ENCODE measurements around the gene TTLL8.
"Not testable (repeated sequence)": the region's sequence is repeated elsewhere in the genome, so short reads cannot be mapped to it uniquely, and the experiment has no call there.

TTLL8 gene

DNA sequence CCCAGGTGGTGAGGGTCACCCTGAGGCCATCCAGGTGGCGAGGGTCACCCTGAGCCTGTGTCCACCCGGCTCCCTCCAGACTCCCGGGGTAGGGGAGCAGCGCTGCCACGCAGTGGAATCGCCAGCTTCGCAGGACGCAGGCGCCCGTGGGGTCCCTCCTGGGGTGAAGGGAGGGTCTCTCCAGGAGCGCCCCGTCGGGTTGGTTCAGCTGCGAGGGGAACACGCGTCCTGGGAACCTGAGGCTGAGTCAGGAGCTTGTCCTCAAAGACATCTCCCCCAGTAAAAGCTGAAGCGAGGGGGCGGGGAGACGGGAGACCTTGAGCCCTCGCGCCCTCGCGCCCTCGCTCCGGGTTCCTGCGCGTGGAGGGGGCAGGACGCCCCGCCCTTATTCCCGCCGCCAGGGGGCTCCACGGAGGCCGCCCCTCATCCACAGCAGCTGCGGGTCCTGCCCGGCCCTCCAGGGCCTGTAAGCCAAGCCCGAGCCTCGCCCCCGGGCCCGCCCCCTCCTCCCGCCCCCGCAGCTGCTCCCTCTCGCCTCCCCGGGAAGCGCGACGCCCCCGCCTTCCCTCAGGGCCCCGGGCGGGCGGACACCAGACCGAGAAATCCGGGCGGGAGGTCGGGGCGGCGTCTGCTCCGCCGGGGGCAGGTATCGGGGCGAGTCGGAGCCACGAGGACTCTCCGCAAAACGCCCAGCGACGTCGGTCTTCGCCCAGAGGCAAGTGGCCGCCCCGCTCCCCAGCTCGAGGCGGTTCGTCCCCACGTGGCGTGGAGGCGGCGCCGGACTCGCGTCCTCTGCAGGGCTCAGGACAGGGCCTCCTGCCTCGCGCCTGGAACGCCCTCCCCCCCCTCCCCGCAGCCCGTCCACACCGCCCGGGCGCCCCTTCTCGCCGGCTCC lies 74.7 kb downstream of the TTLL8 start:
- DNase-seq (ENCODE audit: low read depth): no peak

DNA sequence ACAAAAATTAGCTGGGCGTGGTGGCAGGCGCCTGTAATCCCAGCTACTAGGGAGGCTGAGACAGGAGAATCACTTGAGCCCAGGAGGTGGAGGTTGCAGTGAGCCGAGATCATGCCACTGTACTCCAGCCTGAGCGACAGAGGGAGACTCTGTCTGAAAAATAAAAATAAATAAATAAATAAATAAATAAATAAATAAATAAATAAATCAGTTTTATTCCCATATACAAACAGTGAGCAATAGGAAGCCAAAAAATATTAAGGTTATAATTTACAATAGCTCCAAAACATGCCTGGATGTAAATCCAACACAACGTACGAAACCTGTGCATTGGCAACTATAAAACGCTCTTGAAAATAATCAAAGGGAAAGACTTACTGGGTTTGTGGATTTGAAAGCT lies 76.3 kb downstream of the TTLL8 start:
- not testable (repeated sequence) for DNase-seq (ENCODE audit: low read depth)

DNA sequence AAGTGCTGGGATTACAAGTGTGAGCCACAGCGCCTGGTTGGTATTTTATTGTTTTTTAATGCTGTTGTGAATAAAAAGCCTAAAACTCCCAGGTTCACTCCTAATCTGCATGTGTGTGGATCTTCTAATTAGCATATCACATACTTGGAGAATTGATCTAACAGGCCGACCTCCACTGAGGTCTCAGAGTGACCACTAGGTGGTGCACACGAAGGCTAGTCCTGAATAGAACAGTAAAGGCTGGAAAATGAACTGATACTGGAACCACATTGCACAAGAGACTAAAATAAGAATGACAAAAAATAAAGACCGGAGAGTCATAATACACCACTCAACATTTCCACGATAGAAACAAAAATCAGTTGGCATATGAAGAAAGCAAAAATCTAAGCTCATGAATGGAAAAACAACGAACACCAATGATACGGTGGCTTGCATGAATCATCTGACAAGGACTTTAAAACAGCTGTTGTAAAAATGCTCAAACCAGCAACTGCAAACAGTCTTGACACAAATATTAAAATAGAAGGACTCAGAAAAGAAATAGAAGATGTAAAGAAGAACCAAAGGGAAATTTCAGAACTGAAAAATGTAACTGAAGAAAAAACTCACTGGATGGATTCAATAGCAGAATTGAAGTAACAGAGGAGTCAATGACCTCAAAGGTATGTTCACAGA lies 78.4 kb downstream of the TTLL8 start:
- no peak for DNase-seq (ENCODE audit: low read depth)

DNA sequence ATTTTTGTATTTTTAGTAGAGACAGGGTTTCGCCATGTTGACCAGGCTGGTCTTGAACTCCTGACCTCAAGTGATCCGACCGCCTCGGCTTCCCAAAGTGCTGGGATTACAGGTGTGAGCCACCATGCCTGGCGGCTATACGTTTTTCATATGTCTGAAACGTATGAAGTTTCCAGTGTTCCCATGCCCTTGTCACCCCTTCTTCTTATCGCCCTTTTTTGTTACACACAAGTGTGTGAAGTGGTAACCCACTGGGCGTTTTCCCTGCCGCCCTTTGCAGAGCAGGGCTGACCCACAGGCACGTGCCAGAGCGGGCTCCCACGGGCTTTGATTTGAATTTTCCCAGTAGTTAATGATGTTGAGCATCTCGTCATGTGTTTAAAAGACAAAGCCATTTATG lies 80.5 kb downstream of the TTLL8 start:
- DNase-seq (ENCODE audit: low read depth): no peak

DNA sequence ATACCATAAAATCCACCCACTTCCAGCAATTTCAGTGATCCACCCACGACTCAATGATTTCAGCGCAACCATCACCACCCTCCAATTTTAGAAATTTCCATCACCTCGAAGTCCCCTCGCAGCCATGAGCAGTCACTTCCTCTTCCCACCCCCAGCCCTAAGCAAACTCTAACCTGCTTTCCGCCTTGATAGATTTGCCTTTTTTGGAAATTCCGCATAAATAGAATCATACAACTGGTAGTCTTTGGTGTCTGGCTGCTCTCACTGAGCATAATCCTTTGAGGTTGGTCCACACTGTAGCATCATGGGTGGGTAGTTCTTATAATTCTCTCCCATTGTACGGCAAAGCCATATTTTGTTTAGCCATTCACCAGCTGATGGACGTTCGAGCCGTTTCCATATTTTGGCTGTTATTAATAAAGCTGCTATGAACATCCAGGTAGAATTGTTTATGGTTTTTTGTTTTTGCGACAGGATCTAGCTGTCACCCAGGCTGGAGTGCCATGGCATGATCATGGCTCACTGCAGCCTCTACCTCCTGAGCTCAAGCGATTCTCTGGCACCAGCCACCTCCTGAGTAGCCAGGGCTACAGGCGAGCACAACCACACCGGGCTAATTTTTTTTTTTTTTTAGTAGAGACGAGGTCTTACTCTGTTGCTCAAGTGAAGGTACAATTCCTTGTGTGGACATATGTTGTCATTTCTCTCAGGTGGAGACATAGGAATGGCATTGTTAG lies 81.5 kb downstream of the TTLL8 start:
- DNase-seq (ENCODE audit: low read depth): no peak

DNA sequence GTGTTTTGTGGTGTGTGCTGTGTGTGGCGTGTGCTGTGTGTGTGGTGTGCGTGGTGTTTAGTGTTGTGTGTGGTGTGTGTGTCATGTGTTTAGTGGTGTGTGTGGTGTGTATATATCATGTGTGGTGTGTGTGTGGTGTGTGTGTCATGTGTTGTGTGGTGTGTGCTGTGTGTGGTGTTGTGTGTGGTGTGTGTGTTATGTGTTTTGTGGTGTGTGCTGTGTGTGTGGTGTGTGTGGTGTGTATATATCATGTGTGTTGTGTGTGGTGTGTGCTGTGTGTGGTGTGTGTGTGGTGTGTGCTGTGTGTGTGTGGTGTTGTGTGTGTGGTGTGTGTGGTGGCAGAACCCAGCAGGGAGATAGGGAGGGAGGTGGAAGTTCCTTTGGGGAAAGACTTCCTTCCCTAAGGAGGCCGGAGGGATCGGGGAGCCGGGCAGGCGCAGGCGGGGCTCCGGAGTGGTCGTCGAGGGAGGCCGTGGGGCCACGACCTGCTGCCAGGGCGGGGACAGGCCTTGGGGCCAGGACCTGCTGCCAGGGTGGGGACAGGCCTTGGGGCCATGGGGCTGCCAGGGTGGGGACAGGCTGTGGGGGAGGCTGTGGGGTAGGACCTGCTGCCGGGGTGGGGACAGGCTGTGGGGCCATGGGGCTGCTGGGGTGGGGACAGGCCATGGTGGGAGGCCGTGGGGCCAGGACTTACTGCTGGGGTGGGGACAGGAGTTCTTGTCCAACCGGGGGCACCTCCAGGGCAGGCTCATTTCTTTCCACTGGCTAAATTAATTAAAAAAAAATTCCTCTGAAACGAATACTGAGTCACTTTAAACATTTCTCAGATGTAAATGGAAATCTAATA lies 82.3 kb downstream of the TTLL8 start:
- no peak for DNase-seq (ENCODE audit: low read depth)

DNA sequence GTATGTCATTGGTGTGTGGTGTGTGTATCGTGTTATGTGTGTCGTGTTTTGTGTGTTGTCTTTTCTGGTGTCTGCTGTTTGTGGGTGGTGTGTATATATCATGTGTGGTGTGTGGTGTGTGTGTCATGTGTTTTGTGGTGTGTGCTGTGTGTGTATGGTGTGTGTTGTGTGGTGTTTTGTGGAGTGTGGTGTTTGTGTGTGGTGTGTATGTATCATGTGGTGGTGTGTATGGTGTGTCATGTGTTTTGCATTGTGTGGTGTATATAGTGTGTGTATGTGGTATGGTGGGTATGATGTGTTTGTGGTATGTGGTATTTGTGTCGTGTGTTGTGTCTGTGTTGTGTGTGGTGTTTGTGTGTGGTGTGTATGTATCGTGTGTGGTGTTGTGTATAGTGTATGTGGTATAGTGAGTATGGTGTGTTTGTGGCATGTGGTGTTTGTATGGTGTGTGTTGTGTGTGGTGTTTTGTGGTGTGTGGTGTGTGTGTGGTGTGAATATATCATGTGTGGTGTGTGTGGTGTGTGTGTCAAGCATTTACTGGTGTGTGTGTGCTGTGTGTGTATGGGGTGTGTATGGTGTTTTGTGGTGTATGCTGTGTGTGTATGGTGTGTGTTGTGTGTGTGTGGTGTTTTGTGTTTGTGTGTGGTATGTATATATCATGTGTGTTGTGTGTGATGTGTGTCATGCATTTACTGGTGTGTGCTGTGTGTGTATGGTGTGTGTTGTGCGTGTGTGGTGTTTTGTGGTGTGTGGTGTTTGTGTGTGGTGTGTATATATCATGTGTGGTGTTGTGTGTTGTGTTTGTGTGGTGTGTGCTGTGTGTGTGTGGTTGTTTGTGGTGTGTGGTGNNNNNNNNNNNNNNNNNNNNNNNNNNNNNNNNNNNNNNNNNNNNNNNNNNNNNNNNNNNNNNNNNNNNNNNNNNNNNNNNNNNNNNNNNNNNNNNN lies 84.8 kb downstream of the TTLL8 start:
- DNase-seq (ENCODE audit: low read depth): no peak

DNA sequence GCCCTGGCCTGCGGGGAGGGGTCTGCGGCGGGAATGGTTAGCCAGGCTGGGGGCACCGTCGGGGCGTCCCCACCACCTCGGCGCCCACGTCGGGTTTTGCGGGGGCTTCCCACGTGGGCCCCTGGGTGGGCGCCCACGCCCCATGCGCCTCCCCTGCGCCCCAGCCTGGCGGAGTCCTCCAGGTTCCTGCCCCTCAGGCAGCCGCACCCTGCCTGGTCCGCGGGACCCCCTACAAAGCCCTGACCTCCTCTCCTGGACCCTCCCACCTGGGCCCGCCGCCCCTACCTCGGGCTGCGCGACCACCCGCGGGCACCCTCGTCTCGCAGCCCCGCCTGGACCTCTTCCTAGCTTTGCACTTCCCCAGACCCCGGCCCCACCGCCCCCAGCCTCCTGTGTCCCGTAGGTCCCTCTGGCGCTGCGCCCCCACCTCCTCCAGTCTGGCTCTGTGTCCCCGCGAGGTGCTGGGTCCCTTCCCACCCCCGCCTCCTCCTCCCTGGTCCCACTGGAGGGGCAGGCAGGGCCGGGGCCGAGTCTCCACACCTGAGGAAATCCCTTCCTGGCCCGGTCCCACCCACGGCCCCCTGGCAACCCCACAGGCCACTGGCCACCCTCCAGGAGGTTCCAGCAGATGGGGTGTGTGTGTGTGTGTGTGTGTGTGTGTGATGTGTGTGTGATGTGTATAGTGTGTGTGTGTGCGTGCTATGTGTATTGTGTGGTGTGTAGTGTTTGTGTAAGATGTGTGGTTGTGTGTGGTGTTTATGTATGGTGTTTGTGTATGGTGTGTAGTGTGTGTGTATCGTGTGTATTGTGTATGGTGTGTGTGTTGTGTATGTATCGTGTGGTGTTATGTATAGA lies 85.7 kb downstream of the TTLL8 start:
- no peak for DNase-seq (ENCODE audit: low read depth)

DNA sequence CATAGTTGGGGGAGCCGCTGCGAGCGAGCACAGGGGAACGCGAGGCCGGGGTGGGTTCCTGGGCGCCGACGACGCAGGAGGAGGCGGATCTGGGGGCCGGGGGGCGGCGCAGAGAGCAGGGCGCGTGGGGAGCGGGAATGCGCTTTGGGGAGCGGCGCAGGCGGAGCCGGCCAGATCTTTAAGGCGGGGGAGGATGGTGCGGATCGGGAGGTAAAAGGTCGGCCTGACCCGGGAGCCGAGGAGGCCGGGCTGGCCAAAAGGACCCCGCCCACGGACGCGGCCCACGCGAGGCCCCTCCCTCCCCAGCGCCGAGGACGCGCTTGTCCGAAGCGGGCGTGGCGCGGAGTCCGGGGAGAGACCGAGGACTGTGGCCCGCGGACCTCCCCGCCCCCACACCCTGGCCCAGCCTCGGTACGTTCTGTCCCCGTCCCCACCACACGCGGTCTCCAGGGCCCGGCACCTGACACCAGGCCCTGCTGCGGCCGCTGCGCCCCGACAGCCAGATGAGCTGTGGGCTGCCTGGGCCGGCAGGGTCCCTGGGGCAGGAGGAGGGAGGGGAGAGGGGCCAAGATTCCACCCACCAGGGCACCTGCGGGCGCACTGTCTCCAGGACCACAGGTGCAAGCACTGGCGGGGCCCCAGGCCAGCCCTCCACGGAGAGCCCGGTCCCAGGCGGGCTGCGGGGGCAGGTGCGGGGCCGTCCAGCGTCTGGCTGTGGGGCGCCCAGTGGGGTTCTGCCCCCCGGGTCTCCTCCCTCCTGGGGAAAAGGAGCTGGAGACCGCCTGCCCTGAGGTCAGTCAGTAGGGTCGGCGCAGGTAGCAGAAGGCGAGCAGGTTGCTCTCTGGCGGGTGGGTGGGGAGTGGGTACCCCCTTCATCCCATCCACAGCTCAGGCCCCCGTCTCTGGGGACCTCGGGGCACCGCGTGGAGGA lies 86.6 kb downstream of the TTLL8 start:
- DNase-seq (ENCODE audit: low read depth): no peak

DNA sequence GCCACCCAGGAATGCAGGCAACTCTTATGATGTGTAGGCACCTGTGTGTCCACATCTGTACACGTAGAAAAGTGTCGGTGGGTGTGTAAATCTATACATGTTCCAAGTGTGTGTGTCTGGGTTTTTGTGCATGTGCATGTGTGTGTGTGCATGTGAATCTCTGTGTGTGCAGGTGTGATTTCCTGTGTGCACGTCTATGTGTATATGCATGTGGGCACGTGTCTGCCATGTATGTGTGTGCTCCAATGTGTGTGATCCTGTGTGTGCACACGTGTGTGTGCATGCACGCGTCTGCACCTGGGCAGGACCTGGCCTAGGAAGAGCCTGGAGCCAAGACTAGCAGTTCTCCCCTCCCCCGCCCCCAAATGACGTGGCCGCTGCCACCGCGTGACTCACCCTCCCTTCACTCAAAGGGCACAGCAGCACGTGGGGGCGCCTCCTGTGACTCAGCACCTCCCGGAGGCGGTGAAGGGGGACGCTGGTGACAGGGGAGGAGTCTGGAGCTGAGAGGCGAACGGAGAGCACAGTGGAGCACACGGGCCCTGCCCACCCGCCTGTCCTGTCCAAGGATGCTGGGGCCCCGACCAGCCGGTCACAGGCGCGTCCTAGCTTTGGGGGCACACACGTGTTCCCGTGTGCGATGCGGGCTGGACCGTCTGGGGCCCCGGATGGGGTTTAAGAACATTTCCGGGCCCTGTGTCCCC lies 87.4 kb downstream of the TTLL8 start:
- peak; percentile 70 for DNase-seq (ENCODE audit: low read depth)

DNA sequence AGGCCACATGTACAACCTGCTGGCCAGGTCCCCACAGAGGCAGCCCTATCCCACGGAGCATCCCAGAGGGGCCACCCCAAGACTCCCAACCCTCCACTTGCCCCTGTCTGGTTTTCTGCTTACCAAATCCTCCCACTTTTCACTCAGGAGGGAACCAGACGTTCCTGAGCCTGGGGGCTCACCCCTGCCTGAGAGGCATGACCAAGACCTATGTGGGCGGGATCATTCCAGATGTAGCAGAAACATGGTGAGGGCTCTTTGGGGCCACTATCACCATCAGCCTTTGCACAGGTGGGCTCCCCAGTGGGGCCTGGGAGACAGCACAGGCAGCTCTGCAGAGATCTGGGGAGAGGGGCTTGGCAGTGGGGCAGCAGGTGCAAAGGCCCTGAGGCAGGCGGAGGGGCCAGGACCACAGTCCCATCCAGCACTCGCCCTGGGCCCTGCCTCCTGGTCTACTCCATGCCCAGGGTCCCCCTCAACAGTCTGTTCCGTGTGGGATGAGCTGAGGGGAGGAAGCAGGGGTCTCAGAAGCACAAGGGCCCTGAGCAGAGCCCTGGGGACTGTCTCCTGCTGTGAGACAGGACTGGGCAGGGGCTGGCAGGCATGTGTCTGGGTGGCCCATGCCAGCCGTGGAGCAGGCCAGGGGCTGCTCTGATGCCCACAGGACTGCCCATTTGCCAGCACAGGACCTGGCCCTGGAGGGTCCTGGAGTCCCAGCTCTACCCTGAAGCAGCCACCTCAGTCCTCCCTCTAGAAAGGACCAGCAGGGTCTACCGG lies 88.2 kb downstream of the TTLL8 start:
- DNase-seq (ENCODE audit: low read depth): no peak

DNA sequence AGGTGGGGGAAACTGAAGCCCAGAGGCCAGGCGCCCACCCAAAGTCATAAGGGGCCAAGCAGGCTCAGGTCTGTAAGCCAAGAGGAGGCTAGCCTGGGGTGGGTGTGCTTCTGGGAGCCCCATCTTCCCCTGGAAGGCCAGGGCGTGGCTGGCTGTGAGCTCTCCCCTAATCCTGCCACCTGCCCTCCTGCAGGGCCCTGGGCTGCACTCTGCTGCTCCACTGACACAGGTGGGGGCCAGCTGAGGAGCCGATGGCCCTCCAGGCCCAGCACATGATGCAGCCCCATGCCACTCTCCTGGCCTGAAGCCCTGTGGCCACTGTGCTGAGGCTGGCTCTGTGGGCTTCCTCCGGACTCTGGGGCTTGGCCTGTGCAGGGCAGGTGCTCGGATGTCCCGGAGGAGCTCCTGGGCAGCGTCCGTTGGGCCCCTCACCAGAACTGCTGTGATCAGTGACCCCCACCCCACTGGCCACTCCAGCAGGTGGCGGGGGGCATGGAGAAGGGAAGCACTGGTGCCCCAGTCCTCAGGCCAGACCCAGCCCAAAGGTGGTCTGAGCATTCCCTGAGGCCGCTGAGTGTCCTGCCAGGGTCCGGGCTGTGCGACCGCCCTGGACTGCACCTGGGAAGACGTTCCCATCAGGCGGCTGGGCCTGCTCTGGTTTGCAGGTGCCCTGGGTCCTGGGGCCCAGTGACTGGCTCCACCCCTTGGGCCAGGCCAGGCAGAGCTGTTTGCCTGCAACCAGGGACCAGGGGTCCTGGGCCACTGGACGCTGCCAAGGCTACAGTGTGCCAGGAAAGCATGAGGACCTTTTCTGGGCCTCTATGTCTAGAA lies 89.1 kb downstream of the TTLL8 start:
- DNase-seq (ENCODE audit: low read depth): no peak
